Measurements from ENCODE around the gene F7.
"Not testable (repeated sequence)": the region's sequence is repeated elsewhere in the genome, so short reads cannot be mapped to it uniquely, and the experiment has no call there.

The F7 gene

DNA sequence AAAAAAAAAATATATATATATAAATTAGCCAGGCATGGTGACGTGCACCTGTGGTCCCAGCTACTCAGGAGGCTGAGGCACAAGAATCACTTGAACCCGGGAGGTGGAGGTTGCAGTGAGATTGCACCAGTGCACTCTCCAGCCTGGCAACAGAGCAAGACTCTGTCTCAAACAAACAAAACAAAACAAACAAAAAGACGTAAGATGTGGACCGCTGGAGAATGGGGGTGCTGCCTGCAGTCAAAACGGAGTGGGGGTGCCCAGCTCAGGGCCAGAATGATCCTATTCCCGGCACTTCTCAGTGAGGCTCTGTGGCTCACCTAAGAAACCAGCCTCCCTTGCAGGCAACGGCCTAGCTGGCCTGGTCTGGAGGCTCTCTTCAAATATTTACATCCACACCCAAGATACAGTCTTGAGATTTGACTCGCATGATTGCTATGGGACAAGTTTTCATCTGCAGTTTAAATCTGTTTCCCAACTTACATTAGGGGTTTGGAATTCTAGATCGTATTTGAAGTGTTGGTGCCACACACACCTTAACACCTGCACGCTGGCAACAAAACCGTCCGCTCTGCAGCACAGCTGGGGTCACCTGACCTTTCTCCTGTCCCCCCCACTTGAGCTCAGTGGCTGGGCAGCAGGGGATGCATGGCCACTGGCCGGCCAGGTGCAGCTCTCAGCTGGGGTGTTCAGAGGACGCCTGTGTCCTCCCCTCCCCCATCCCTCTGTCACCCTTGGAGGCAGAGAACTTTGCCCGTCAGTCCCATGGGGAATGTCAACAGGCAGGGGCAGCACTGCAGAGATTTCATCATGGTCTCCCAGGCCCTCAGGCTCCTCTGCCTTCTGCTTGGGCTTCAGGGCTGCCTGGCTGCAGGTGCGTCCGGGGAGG, at the start of gene F7:
TSS of gene F7 (plus strand) at position 760 of the 889 bp plus-strand sequence. CDS start at position 811, 51 bp downstream.
- H3K27ac ChIP-seq, result no peak within 1 kb of the TSS
- DNase-seq (ENCODE audit: low spot score), result no peak
- CTCF ChIA-PET, result no interaction called here
- TF ChIP-seq, protein P1, sequence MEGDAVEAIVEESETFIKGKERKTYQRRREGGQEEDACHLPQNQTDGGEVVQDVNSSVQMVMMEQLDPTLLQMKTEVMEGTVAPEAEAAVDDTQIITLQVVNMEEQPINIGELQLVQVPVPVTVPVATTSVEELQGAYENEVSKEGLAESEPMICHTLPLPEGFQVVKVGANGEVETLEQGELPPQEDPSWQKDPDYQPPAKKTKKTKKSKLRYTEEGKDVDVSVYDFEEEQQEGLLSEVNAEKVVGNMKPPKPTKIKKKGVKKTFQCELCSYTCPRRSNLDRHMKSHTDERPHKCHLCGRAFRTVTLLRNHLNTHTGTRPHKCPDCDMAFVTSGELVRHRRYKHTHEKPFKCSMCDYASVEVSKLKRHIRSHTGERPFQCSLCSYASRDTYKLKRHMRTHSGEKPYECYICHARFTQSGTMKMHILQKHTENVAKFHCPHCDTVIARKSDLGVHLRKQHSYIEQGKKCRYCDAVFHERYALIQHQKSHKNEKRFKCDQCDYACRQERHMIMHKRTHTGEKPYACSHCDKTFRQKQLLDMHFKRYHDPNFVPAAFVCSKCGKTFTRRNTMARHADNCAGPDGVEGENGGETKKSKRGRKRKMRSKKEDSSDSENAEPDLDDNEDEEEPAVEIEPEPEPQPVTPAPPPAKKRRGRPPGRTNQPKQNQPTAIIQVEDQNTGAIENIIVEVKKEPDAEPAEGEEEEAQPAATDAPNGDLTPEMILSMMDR (conservative IDR thresholded peaks at IDR 0.05; ENCODE audit: low read depth), result no peak
- POLR2A ChIA-PET (ENCODE audit: low non-redundant PET), result no interaction called here

DNA sequence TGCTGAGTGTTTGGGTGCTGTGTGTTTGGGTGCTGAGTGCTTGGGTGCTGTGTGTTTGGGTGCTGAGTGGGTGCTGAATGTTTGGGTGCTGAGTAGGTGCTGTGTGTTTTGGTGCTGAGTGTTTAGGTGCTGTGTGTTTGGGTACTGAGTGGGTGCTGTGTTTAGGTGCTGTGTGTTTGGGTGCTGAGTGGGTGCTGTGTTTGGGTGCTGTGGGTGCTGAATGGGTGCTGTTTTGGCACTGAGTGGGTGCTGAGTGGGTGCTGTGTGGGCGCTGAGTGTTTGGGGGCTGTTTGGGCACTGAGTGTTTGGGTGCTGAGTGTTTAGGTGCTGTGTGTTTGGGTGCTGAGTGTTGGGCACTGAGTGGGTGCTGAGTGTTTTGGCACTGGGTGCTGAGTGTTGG, 48.5 kb upstream of the F7 start:
- ChIA-PET CTCF (no interaction called here), POLR2A (ENCODE audit: low non-redundant PET) (no interaction called here)
- DNase-seq (ENCODE audit: low spot score), result no peak
- TF ChIP-seq, protein P1 (conservative IDR thresholded peaks at IDR 0.05; ENCODE audit: low read depth), result no peak
- H3K27ac ChIP-seq, result no peak overlapping the region

DNA sequence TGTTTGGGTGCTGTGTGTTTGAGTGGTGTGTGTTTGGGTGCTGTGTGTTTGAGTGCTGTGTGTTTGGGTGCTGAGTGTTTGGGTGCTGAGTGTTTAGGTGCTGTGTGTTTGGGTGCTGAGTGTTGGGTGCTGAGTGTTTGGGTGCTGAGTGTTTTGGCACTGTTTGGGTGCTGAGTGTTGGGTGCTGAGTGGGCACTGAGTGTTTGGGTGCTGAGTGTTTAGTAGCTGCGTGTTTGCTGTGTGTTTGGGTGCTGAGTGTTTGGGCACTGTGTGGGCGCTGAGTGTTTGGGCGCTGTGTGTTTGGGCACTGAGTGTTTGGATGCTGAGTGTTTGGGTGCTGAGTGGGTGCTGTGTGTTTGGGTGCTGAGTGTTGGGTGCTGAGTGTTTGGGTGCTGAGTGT, 48.0 kb upstream of the F7 start:
- CTCF ChIA-PET; POLR2A ChIA-PET (ENCODE audit: low non-redundant PET); DNase-seq (ENCODE audit: low spot score); H3K27ac ChIP-seq: not testable (repeated sequence)

DNA sequence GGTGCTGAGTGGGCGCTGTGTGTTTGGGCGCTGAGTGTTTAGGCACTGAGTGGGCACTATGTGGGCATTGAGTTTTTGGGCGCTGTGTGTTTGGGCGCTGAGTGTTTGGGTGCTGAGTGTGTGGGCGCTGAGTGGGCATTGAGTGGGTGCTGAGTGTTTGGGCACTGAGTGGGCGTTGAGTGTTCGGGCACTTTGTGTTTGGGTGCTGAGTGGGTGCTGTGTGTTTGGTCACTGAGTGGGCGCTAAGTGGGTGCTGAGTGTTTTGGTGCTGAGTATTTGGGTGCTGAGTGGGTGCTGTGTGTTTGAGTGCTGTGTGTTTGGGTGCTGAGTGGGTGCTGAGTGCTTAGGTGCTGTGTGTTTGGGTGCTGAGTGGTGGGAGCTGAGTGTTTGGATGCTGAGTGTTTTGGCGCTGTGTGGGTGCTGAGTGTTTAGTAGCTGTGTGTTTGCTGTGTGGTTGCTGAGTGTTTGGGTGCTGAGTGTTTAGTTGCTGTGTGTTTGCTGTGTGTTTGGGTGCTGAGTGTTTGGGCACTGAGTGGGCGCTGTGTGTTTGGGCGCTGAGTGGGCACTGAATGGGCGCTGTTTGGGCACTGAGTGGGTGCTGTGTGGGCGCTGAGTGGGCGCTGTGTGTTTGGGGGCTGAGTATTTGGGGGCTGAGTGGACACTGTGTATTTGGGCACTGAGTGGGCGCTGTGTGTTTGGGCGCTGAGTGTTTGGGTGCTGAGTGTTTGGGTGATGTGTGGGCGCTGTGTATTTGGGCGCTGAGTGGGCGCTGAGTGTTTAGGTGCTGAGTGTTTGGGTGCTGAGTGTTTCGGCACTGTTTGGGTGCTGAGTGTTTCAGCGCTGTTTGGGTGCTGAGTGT, 47.2 kb upstream of the F7 start:
- POLR2A ChIA-PET (ENCODE audit: low non-redundant PET), result no interaction called here

DNA sequence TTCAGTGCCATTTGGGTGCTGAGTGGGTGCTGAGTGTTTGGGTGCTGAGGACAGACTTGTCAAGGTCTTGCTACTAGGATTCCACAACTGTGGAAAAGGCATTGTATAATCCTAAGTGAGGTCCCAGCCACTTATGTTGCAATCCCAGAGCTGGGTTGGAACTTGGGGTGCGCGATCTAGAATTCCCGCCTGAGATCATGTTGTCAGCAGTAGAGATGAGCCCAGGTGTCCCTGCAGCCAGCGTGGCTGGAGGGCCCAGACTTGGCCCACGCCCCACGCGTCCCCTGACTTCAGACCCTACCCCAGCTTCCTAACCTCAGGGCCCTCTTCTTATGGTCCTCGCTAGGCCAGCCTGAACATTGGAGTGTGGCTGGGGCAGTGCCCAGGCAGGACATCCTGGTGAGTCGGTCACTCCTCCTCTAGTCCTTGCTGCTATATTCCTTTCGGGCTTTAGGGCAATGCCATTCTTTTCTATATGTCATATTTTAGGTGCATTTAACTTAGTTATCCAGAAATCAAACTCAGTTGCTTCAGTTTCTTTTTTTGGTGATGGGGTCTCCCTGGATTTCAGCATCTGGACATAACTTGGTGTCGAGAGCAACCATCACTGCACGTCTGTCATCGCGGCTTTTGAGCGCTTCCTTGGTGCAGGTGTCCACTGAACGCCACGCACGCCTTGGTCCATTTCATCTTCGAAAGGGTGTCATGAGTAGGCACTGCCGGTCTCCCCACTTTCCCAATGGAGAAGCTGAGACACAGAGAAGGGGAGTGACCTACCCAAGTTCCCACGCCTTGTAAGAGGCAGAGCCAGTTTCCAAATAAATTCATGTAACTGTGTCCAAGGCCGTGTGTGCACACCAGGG, 46.4 kb upstream of the F7 start:
- no peak overlapping the region for H3K27ac ChIP-seq
- DNase-seq (ENCODE audit: low spot score), result no peak
- ChIA-PET POLR2A (ENCODE audit: low non-redundant PET) (no interaction called here), CTCF (no interaction called here)
- TF ChIP-seq, protein P1 (conservative IDR thresholded peaks at IDR 0.05; ENCODE audit: low read depth), result no peak

More for the DNA sequence above, 47.2 kb upstream of the F7 start:
- TF ChIP-seq, protein P1 (conservative IDR thresholded peaks at IDR 0.05; ENCODE audit: low read depth), result no peak
- CTCF ChIA-PET, result no interaction called here
- no peak overlapping the region for H3K27ac ChIP-seq
- DNase-seq (ENCODE audit: low spot score), result no peak

DNA sequence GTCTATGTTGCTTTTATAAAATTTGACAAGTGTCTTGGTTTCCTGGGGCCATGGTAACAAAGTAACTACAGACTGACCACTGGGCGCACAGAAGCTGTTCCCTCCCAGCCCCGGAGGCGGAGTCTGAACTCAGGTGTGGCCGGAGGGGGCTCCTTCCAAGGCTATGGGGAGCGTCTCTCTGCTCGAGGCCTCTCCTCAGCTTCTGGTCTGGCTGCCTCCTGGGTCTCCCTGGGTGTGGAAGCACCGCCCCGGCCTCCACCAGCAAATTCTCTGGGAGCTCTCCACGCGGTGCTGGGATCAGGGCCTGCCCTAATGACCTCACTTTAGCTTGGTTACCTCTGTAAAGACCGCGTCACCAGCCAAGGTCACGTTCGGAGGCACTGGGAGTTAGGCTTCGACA, 45.7 kb upstream of the F7 start:
- H3K27ac ChIP-seq, result no peak overlapping the region
- POLR2A ChIA-PET (ENCODE audit: low non-redundant PET), result no interaction called here
- TF ChIP-seq, protein P1 (conservative IDR thresholded peaks at IDR 0.05; ENCODE audit: low read depth), result no peak
- CTCF ChIA-PET, result no interaction called here
- no peak for DNase-seq (ENCODE audit: low spot score)
